GM19238 (cell line): ENCODE data around the gene RSRC2.
"Not testable (repeated sequence)": the region's sequence is repeated elsewhere in the genome, so short reads cannot be mapped to it uniquely, and the experiment has no call there.

ENCODE experiments used
- DNase-seq: peaks from one replicate; pipeline ENCODE4 v3.0.0; 2011; ENCODE audit warnings: low spot score; ENCODE audit not compliant: insufficient read length

RSRC2 gene

GRCh38 chr12:122486805-122487426 is 39.8 kb downstream of the RSRC2 start:
- no peak for DNase-seq

DNA sequence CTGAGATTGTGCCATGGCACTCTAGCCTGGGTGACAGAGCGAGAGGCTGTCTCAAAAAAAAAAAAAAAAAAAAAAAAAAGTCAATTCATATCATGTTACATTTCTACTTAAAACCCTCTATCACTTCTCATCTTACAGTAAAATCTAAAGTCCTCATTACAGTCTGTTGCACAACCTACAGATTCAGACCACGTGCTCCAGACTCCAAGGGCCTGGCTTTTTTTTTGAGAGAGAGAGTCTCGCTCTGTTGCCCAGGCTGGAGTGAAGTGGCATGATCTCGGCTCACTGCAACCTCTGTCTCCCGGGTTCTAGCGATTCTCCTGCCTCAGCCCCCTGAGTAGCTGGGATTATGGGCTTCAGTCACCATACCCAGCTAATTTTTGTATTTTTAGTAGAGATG is 40.4 kb downstream of the RSRC2 start:
- not testable (repeated sequence) for DNase-seq

- DNase-seq: not testable (repeated sequence)
Observed at GRCh38 chr12:122484385-122484784, 42.4 kb downstream of the RSRC2 start.

DNA sequence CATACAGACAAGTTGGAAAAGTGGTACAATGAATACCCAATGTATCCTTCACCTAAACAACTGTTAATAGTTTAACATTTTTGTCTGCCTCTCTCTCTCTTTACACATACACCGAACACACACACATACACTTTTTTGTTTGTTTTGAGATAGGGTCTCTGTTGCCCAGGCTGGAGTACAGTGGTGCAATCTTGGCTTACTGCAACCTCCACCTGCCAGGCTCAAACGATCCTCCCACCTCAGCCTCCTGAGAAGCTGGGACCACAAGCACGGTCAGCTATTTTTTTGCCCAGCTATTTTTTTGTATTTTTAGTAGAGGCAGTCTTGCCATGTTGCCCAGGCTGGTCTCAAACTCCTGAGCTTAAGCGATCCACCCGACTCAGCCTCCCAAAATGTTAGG is 42.8 kb downstream of the RSRC2 start:
- no peak for DNase-seq

- DNase-seq: no peak
Observed at GRCh38 chr12:122481861-122482260, 44.9 kb downstream of the RSRC2 start.

GRCh38 chr12:122480753-122481152 is 46.0 kb downstream of the RSRC2 start:
- no peak for DNase-seq

GRCh38 chr12:122474324-122474716 is 52.4 kb downstream of the RSRC2 start:
- DNase-seq: no peak

- DNase-seq: no peak
Observed at GRCh38 chr12:122473543-122474323, 53.0 kb downstream of the RSRC2 start.

DNA sequence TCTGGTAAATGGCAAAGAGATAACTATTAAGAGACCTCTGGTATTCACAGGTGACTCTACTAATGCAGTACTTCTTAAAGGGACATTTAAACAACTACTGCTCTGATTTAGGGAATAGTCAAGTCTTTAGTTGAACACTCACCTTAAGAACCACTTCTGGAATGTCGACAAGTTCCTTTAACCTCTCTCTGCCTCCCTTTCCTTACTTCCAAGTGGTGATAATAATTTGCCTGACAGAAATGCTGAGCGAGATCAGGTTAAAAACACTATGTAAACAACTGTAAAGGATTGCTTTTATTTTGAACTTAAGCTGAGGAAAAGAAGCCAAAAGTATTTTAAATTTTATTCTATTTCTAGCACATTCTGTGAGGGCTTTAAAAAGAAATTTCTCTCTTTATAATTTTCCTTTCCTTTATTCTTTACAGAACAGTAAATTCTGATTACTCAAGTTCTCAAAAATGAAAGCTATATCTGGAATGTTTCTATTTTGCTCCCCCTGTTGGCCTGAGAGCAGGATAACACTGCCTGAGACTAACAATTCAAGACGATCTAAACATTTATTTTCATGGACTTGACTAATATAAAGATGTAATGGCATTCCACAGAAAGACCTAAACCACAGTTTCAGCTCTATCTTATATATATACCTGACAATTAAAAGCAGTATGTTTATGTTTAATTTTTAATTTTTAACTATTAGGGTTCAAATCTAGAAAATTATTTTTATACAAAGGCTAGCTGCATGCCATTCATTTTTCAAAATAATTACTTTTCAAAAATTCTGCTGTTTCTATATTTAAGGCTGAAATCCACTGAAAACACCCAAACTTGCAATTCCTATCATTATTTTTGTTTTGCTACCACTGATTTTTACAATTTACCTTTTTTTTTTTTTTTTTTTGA is 55.2 kb downstream of the RSRC2 start:
- peak; percentile 15 for DNase-seq

- DNase-seq: not testable (repeated sequence)
Observed at GRCh38 chr12:122470576-122470975, 56.2 kb downstream of the RSRC2 start.

- DNase-seq: not testable (repeated sequence)
Observed at GRCh38 chr12:122469856-122470255, 56.9 kb downstream of the RSRC2 start.

DNA sequence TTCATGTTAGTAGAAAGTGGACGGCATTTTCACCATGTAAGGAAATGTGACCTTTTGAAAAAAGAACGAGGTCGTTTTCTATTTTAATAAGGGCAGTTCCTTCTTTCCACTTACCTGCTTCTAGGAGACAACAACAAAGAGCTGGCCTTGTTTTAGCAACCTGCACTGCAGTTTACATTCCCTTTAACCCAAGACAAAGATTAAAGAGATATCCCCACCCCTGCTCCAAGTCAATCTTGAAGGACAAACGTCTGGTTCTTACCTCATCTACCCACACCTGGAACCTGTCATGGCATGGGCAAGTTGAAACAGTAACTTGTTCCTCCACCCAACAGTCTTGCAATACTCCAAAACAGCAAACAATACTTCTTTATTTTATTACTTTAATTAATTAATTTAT is 58.8 kb downstream of the RSRC2 start:
- DNase-seq: no peak

- DNase-seq: not testable (repeated sequence)
Observed at GRCh38 chr12:122464317-122465042, 62.3 kb downstream of the RSRC2 start.

DNA sequence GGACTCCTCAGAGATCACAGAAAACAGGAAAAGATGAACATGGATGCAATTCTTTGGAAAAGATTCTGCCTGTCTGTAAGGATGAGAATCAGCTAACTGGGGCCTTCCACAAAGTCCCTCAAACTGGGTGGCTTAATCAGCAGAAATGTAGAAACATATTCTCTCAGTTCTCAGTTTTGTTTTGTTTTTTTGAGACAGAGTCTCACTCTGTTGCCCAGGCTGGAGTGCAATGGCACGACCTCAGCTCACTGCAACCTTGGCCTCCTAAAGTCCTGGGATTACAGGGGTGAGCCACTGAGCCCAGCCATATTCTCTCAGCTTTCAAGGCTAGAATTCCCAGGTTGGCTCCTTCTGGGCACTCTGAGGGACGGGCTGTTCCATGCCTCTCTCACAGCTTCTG is 66.1 kb downstream of the RSRC2 start:
- no peak for DNase-seq

DNA sequence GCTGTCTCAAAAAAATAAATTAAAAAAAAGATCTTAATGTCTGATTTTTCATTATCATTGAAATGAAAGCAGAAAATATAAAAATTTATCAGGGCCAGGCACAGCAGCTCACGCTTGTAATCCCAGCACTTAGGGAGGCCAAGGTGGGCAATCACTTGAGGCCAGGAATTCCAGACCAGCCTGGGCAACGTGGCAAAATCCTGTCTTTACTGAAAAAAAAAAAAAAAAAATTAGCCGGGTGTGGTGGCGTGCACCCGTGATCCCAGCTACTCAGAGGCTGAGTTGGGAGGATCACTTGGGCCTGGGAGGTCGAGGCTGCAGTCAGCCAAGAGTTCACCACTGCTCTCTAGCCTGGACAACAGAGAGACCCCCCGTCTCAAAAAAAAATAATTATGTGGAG is 66.7 kb downstream of the RSRC2 start:
- no peak for DNase-seq

- DNase-seq: no peak
Observed at GRCh38 chr12:122459211-122459610, 67.5 kb downstream of the RSRC2 start.

- DNase-seq: no peak
Observed at GRCh38 chr12:122458105-122459035, 68.4 kb downstream of the RSRC2 start.

DNA sequence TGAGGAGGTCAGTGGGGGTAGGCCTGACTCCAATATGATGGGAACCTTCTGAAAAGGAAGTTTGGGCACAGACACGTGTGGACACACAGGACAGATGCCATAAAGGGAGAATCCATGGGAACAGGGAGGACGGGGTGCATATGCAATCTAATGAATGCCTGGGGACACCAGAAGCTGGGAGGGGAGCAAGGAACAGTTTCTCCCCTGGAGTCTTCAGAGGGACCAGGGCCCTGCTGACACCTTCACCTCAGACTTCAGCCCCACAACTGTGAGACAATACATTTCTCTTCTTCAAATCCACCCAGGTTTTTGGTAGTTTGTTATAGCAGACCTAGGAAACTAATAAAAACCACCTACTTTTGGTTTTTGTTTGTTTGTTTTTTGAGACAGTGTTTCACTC is 69.1 kb downstream of the RSRC2 start:
- DNase-seq: no peak

GRCh38 chr12:122454739-122455138 is 72.0 kb downstream of the RSRC2 start:
- DNase-seq: no peak

- DNase-seq: no peak
Observed at GRCh38 chr12:122454250-122454721, 72.5 kb downstream of the RSRC2 start.
